A204.1 (cell line): ENCODE results near the gene ZNF586.
"Not testable (repeated sequence)": the region's sequence is repeated elsewhere in the genome, so short reads cannot be mapped to it uniquely, and the experiment has no call there.

Experiments
- FAIRE-seq: peaks from 2 replicates; lab custom pipeline; 2012; peaks lifted over from hg19 to GRCh38; lab: Jason Lieb, UNC

The ZNF586 gene

DNA sequence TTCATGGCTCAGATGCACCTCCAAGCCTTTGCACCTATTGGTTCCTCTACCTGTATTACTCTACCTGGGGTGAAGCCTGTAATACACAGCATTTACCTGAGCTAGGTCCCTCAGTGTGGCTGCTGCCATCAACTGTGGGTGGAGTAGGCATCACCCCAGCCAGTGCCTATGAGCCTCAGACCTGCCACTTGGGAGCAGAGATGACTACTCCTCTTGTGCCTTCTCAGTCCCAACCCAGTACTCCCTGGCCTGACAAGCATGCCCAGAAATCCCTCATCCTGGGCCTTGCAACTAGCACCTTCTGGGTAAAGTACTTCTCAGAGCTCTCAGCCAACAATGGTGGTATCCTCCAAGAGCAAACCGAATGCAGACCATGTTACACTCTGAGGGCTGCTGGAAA is 27.1 kb downstream of the ZNF586 start:
- FAIRE-seq, result not testable (repeated sequence)

DNA sequence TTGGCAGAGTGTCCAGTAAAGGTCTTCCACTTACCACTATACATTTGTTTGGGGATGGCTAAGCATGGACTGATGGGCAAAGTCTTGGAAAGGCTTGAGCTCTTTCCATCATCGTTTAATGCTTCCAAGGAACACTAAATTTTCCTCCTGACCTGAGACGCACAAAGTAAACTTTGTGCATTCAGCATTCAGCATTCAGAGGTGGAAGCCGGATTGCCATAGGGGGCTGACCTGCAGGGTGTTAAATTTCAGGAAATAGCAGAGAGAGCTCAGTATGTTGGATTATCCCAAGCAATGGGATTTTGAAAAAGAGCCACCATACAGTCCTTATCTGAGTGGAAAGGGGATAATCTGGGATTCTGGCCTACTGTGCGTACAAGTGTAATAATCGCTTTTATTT is 31.2 kb downstream of the ZNF586 start:
- no peak for FAIRE-seq

DNA sequence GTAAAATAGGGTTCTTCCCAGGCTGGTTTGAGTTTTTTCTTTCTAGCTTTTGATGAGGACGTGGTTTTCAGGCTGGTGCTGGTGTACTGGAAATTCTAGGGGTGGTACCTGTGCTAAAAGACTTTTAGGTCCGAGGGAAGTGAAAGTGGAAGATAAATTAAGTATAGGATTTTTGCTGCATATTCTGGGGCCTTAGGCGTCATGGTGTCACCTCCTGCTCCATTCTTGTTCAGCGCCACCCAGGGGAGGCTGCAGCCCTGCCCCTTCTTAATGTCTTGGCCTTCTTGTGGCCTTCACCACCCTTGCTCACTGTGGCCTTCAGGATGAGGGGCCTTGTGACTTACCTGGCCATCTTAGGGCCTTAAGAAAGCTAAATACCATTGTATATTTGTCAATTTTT is 32.8 kb downstream of the ZNF586 start:
- no peak for FAIRE-seq

DNA sequence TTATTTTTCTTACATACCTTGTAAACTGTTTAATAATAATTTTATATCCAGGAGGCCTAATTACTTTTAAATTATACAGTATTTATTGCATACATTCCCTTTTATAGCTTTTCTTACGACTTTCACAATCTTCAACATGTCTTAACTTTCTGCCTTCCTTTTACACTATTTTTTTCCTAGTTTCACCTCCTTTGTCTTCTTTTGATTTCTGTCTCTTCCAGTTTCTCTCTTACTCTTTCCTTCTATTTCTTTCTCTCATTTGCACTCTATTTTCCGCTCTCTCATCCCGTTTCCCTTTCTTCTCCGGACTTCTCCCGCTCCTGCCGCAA is 33.8 kb downstream of the ZNF586 start:
- FAIRE-seq, result peak; percentile 92

DNA sequence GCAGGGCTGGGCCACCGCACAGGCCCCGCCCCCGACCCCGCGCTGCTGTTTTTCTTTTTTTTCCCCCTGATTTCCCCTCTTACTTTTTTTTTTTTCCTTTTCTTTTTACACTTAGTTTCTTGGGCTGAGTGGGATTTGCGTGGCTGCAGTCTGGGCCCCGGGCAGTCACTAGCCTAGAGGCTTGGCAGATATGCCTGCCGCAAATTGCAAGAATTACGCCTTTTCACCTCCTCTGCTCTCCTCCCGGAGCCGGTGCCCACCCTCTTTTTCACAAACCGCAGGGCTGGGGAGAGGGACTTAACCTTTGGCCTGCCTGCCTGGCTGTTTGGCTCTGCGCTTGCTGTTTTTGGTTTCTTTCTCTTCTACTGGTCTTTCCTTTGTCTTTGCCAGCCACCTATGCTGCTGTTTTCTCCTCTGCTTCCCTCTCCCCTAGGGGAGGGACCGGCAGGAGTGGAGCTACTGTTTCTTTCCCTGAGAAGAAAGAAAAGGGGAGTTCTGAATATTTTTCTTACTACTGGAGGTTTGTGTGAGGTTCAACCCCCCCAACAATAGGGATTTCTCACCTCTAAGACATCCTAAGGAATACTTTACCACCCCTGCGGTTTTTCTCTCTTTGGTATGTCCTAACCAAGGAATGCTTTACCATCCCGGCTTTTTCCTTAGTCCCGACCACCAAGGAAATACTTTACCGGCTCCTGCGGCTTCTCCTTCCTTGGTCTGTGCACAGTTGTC is 34.3 kb downstream of the ZNF586 start:
- no peak for FAIRE-seq

DNA sequence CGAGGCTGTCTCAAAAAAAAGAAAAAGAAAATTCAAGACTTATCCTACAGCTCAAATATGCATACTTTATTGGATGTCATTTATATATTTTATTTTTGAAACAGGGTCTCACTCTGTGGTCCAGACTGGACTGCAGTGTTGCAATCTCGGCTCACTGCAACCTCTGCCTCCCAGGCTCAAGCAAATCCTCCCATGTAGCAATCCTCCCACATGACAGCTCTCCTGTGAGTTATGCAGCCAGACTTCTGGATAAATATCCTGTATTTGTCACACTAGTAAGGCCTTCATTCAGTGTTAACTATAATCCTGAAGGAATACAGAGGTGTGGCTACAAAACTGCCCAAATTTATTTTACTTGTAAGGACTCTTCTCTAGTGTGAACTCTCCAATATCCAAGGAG is 38.1 kb downstream of the ZNF586 start:
- FAIRE-seq, result no peak

DNA sequence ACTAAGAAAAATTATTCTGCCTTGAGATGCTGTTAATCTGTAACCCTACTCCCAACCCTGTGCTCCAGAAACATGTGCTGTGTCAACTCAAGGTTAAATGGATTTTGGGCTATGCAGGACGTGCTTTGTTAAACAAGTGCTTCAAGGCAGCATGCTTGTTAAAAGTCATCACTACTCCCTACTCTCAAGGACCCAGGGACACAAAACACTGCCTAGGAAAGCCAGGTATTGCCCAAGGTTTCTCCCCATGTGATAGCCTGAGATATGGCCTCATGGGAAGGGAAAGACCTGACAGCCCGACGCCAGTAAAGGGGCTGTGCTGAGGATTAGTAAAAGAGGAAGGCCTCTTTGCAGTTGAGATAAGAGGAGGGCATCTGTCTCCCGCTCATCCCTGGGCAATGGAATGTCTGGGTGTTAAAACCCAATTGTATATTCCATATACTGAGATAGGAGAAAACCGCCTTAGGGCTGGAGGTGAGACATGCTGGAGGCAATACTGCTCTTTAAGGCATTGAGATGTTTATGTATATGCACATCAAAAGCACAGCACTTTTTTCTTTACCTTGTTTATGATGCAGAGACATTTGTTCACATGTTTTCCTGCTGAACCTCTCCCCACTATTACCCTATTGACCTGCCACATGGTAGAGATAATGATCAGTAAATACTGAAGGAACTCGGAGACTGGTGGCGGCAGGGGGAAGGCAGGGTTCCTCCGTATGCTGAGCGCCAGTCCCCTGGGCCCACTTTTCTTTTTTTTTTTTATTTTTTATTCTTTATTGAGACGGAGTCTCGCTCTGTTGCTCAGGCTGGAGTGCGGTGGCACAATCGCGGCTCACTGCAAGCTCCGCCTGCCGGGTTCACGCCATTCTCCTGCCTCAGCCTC is 41.2 kb downstream of the ZNF586 start:
- not testable (repeated sequence) for FAIRE-seq

DNA sequence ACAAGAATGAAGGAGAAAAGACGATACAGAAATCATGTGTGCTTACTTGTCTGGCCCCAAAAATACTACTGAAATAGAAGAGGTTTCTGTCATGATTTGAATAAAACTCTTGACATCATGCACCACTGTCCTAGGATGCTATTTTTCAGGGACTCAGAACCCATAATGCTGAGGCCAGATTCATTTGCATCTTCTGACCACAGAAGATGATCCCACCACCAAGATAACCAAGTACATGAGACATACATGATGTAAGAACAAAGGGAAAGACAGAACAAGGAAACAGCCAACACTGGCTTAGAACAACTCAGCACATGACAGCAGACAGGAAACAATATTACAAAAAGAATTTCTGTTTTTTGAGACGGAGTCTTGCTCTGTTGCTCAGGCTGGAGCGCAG is 42.8 kb downstream of the ZNF586 start:
- no peak for FAIRE-seq

DNA sequence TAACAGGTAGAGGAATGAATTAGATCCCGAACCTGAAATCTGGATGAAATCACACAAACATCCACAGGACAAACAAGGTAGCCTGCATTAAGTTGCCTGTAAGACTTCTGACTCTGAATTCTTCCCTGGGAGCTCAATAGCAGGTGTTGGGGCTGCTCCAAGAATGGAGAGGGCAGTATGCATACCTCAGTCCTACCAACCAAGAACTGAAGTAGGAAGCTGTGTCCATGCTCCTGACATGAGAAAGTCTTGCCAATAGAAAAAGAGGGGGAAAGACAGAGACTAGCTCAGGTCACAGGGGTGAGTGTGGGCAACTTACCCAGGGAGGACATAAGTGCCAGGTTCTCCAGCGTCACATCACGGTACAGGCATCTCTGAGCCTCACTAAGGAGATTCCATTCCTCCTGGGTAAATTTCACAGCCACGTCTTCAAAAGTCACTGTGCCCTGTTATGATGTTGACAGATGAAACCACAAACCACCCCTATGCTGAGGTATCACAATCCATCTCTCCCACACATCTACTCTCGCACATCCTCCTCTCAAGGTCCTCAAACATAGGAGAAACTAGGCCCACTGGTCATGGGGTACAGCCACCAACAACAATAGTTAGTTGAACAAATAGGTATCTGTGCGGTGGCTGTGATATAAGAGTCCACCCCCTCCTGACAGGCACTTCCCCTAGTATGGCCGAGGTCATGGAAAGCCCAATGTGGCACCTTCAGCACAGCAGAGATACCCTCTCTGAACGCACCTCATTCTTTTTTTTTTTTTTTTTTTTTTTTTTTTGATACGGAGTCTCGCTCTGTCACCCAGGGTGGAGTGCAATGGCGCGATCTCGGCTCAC is 43.7 kb downstream of the ZNF586 start:
- not testable (repeated sequence) for FAIRE-seq

DNA sequence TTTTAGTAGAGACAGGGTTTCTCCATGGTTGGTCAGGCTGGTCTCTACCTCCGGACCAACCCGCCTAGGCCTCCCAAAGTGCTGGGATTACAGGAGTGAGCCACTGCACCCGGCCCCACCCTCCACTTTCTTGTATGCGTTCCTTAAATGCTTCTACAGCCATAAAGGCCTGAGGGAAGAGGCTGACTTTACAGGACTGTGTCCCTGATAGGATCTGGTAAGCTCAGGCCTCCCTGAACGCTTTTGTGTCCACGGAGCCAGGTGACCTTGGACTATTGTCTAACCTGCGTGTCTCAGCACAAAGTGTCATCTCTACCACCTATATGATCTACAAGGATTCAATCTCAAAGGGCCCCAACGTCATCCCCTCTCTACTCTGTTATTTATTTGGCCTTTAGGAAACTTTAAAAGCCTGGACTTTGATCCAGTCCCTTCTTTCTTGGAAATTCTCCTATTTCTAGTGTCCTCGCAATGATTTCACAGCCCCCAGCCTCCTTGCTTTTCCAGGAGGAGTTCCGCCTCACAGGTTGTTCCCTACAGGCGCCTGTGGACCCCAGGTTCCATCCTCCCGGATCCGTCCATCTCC is 44.5 kb downstream of the ZNF586 start:
- no peak for FAIRE-seq

DNA sequence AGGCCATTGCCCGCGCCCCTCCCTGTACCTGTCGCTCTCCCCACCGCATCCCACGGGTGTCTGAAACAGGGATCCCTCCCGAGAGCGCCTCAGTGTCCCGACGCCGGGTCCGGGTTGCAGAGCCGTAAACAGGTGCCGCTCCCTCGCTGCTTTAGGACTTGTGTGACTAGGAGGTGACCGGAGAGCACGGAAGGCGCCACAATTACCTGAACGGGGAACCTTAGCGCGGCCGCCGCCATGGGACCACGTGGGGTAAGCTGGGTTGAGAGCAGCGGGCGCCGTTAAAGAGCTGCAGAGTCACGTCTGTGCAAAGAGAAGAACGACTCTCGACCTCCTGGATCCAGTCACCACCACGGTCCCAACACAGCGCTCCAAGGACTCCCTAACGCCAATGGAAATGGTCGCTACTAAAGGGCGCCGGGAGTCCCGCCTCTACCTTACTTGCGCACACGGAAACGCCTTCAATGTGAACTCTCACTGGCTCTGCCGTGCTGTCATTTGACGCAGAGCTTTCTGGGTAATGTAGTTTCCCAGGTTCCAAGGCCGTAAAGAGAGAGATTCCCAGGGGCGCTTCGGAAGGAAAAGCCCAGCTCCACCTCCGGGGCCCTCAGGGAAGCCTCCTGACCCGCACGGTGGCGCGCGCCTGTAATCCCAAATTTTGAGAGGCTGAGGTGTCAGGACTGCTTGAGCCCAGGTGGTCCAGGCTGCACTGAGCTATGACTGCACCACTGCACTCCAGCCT is 45.2 kb downstream of the ZNF586 start, which contains the start of gene ZNF552:
Gene ZNF552 (minus strand): TSS at position 409 of the 742 bp plus-strand sequence. CDS start 170 bp downstream, at position 239.
- FAIRE-seq, result peak; percentile 73

DNA sequence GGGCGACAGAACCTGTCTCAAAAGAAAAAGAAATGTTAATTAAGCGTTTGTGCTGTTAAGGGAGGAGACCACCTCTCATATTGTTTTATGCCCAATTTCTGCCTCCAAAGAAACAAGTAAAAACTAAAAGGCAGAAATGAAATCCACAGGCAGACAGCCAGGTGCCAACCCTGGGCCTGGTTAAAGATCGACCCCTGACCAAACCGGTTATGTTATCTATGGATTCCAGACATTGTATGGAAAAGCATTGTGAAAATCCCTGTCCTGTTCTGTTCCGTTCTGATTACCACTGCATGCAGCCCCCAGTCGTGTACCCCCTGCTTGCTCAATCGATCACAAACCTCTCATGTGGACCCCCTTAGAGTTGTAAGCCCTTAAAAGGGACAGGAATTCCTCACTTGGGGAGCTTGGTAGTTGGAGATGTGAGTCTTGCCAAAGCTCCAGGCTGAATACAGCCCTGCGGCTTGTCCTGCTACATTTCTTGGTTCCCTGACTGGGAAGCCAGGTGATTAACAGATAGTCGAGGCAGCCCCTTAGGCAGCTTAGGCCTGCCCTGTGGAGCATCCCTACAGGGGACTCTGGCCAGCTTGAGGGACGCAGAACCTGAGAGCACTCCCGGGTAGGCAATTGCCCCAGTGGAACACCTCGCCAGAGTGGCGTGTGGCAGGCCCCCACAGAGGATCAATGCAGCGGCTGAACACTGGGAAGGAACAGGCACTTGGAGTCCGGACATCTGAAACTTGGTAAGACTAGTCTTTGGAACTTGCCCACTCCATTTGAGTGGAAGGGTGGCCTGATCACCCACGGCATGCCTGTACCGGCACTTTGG is 46.0 kb downstream of the ZNF586 start:
- no peak for FAIRE-seq

DNA sequence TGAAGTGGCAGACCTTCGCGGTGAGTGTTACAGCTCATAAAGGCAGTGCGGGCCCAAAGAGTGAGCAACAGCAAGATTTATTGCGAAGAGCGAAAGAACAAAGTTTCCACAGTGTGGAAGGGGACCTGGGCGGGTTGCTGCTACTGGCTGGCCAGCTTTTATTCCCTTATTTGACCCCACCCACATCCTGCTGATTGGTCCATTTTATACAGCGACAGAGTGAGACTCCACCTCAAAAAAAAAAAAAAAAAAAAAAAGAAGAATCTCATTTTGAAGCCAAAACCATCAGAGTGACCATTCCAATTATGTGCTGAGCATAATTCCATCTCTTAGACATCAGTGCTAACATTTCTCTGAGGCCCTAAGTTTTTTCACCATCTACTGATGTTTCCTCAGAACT is 47.2 kb downstream of the ZNF586 start:
- no peak for FAIRE-seq

DNA sequence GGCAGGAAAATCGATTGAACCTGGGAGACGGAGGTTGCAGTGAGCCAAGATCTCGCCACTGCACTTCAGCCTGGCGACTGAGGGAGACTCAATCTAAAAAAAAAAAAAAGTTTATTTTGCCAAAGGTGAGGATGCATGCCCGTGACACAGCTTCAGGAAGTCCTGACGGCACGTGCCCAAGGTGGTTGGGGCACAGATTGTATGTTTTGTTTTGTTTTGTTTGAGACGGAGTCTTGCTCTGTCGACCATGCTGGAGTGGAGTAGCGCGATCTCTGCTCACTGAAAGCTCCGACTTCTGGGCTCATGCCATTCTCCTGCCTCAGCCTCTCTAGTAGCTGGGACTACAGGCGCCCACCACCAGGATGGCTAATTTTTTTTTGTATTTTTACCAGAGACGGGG is 48.5 kb downstream of the ZNF586 start:
- FAIRE-seq, result no peak

DNA sequence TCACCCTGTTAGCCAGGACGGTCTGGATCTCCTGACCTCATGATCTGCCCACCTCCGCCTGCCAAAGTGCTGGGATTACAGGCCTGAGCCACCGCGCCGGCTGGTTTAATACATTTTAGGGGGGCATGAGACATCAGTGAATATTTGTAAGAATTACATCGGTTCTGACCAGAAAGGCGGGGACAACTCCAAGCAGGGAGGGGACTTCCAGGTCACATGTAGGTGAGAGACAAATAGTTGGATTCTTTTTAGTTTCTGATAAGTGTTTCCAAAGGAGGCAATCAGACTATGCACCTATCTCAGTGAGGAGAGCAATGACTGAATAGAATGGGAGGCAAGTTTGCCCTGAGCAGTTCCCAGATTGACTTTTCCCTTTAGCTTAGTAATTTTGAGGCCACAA is 48.9 kb downstream of the ZNF586 start:
- no peak for FAIRE-seq

DNA sequence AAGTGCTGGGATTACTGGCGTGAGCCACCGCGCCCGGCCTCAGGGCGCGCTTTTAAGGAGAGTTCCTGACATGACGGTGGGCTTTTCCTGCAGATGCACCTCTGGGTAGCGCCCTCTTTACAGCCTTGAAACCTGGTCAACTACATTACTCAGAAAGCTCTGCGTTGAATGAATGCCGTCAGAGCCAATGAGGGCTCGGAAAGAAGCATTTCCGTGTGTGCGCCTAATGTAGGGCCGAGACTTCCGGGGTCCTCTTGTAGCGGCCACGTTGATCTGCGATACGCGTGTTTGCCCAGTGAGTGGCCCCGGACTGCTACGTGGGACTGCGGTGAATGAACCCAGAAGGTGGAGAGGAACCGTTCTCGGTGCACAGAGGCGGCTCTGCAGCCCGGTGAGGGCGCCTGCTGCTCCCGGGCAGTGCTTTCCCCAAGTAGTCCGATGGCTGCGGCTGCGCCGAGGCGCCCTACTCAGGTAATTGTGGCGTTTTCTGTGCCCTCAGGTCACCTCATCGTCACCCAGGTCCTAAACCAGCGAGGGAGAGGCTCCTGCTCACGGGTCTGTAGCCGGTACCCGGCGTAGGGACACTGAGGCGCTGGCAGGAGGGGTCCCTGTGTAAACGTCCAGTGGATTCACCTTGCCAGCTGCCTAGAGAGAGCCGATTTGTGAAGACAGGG is 50.1 kb downstream of the ZNF586 start:
- FAIRE-seq, result no peak

DNA sequence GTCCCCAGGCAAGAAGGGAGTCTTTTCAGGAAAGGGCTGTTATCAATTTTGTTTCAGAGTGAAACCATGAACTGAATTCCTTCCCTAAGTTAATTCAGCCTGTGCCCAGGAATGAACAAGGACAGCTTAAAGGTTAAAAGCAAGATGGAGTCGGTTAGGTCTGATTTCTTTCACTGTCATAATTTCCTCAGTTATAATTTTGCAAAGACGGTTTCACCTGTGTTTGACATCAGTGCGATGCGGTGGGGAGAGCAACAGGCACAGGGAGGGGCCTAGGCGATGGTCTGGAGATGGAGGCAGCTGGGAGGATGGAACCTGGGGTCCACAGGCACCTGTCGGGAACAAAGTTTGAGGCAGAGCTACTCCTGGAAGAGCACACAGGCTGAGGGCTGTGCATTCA is 51.1 kb downstream of the ZNF586 start:
- no peak for FAIRE-seq

DNA sequence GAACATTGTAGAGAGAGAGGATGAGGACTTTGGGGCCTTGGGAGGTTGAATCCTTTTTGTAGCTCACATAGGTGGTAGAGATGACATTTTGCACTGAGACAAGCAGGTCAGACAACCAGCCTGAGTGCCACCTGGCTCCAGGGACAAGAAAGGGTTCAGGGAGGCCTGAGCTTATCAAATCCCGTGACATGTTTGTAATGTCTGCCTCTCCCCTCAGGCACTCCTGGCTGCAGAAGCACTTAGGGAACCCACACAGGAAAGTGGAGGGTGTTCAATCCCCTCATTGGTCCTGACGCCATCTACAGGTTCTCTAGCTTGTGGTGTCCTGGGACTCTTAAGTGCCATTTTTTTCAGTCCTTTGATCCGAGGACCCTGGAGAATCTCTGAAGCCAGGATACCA is 51.6 kb downstream of the ZNF586 start:
- FAIRE-seq, result not testable (repeated sequence)

DNA sequence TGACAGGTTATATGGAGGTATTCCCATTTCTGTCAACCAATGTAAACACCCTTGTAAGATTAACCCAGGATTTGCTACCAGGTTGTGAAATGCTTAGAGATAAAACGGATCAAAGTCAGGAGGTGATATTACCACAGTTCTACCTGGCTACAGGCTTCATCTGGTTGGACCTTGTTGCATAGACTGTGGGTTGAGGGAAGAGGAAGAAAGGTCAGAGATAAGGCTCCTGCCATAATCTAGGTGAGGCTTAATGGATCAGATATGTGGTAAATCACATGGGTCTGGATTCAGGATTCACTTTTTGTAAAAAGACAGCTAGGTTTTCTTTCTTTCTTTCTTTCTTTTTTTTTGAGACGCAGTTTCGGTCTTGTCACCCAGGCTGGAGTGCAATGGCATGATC is 52.0 kb downstream of the ZNF586 start:
- not testable (repeated sequence) for FAIRE-seq

DNA sequence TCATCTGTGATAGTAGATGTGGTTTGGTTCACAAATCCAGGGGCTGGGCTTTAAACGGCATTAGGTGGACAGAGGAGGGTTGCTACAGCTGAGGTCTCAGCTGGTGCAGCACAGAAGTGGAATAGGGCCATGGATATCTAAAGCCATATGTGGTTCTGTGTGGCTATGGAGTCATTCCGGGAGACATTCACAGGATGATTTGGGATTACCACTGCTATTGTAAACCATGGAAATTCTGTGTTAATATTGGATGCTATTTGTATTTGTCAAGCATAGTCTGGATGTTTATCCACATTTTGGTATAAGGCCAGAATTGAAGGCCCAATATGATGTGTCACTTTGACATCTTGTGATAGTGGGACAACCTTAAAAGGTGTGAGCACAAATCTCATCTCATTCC is 53.7 kb downstream of the ZNF586 start:
- not testable (repeated sequence) for FAIRE-seq
